ENCODE results near the gene VEGFB. TPM values are rescaled to one million over a fixed set of nuclear protein-coding genes. Genes with fewer than 3 reads are reported as not detected.

The VEGFB gene
- total RNA-seq, 1 donor from 2014 or later: 150 TPM

GRCh38 chr11:64216879-64217278, 17.5 kb upstream of the VEGFB start:
- Histone ChIP-seq H3K27me3 (ENCODE audit: low read depth) (no peaks in the 10 kb centered on the region), H3K27ac (no peak overlapping the region), H3K4me1 (no peaks in the 10 kb centered on the region), H3K4me3 (no peak overlapping the region), H3K36me3 (peaks cover 63% of the 10 kb centered on the region), H3K9me3 (no peaks in the 10 kb centered on the region)
- intact Hi-C loops (cut with DNase I): no loop called here
- no peak for DNase-seq
- no peak for ATAC-seq
- TF ChIP-seq, protein P1, sequence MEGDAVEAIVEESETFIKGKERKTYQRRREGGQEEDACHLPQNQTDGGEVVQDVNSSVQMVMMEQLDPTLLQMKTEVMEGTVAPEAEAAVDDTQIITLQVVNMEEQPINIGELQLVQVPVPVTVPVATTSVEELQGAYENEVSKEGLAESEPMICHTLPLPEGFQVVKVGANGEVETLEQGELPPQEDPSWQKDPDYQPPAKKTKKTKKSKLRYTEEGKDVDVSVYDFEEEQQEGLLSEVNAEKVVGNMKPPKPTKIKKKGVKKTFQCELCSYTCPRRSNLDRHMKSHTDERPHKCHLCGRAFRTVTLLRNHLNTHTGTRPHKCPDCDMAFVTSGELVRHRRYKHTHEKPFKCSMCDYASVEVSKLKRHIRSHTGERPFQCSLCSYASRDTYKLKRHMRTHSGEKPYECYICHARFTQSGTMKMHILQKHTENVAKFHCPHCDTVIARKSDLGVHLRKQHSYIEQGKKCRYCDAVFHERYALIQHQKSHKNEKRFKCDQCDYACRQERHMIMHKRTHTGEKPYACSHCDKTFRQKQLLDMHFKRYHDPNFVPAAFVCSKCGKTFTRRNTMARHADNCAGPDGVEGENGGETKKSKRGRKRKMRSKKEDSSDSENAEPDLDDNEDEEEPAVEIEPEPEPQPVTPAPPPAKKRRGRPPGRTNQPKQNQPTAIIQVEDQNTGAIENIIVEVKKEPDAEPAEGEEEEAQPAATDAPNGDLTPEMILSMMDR (IDR thresholded peaks at IDR 0.05): no peak

DNA sequence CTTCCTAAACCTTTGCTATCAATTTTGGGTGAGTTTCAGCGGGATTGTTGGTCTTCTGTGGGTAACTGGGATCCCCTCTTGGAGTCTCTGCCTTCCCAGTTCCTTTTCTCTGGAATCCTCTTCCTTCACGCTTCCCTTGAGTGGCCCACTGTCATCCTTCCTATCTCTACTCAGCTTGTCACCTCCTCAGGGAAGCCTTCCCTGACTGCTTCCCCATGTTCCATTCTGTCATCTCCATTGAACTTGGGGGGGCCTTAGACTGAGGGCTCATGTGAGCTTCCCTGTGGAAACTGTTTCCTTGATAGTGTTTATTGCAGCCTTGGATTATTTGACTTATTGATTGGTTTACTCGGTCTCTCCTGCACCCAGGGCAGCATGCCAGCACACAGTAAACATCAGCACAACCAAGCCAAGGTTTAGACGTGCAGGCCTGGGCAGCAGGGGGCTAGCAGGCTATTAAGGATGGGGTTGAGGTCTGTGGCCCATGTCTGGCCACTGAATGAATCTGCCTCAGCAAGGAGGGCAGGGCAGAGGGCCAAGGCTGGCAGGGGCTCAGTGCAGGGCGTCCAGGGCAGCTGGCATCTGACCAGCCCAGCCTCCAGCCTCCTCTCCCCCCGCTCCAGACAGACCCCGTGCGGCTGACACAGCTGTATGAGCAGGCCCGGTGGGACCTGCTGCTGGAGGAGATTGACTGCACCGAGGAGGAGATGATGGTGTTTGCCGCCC, 15.6 kb upstream of the VEGFB start:
- ATAC-seq: no peak
- peaks cover 64% of the 10 kb centered on the region for H3K36me3 ChIP-seq
- no peak for DNase-seq
- intact Hi-C loops (cut with DNase I): no loop called here
- no peaks in the 10 kb centered on the region for H3K4me1 ChIP-seq
- TF ChIP-seq, protein P1 (IDR thresholded peaks at IDR 0.05): no peak
- H3K27ac ChIP-seq: no peak overlapping the region
- H3K27me3 ChIP-seq (ENCODE audit: low read depth): no peaks in the 10 kb centered on the region
- no peaks in the 10 kb centered on the region for H3K9me3 ChIP-seq
- no peak overlapping the region for H3K4me3 ChIP-seq

DNA sequence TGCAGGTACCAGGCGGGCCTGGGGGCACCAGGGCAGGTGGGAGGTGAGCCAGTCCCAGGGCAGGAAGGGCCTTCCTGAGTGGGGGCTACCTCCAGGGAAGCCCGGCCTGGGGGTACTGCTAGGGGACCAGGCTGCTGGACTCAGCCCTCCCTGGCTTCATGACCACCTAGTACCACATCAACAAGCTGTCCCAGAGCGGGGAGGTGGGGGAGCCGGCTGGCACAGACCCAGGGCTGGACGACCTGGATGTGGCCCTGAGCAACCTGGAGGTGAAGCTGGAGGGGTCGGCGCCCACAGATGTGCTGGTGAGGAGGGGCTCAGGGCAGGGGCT, 15.1 kb upstream of the VEGFB start:
- Histone ChIP-seq H3K9me3 (no peaks in the 10 kb centered on the region), H3K27ac (no peak overlapping the region), H3K36me3 (peaks cover 61% of the 10 kb centered on the region), H3K27me3 (ENCODE audit: low read depth) (no peaks in the 10 kb centered on the region), H3K4me3 (no peak overlapping the region), H3K4me1 (no peaks in the 10 kb centered on the region)
- ATAC-seq: peak in 1 of 2 donors; percentile 5
- intact Hi-C loops (cut with DNase I): no loop called here
- DNase-seq: no peak
- TF ChIP-seq, protein P1 (IDR thresholded peaks at IDR 0.05): no peak

DNA sequence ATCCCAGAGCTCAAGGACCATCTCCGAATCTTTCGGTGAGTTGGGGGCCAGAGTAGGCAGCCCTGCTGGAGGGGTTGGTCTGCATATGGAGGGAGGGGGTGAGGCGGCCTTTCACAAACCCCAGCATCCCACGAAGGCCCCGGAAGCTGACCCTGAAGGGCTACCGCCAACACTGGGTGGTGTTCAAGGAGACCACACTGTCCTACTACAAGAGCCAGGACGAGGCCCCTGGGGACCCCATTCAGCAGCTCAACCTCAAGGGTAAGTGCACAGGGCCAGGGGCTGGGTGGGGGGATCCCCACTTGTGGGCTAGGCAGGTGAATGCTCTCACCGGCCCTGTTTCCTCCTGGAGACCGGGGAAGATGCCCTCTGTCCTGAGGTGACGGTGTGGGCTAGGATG, 14.6 kb upstream of the VEGFB start:
- Histone ChIP-seq H3K4me1 (peaks cover 2% of the 10 kb centered on the region), H3K36me3 (peaks cover 57% of the 10 kb centered on the region), H3K4me3 (no peak overlapping the region), H3K27ac (no peak overlapping the region), H3K27me3 (ENCODE audit: low read depth) (no peaks in the 10 kb centered on the region), H3K9me3 (no peaks in the 10 kb centered on the region)
- ATAC-seq (no peak), DNase-seq (no peak)
- intact Hi-C loops (cut with DNase I): no loop called here
- TF ChIP-seq, protein P1 (IDR thresholded peaks at IDR 0.05): no peak

DNA sequence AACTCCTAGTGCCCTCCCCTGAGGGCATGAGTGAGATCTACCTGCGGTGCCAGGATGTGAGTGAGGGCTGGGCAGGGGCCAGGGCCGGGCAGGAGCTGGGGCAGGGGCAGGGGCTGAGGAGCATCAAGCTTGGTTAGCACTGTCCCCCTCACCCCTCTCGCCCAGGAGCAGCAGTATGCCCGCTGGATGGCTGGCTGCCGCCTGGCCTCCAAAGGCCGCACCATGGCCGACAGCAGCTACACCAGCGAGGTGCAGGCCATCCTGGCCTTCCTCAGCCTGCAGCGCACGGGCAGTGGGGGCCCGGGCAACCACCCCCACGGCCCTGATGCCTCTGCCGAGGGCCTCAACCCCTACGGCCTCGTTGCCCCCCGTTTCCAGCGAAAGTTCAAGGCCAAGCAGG, 14.1 kb upstream of the VEGFB start:
- no peak for ATAC-seq
- no peaks in the 10 kb centered on the region for H3K9me3 ChIP-seq
- H3K4me1 ChIP-seq: peaks cover 7% of the 10 kb centered on the region
- DNase-seq: no peak
- no peaks in the 10 kb centered on the region for H3K27me3 ChIP-seq (ENCODE audit: low read depth)
- TF ChIP-seq, protein P1 (IDR thresholded peaks at IDR 0.05): no peak
- no peak overlapping the region for H3K4me3 ChIP-seq
- intact Hi-C loops (cut with DNase I): no loop called here
- no peak overlapping the region for H3K27ac ChIP-seq
- H3K36me3 ChIP-seq: peaks cover 55% of the 10 kb centered on the region
